GM12878 (cell line): Measurements from ENCODE around the gene KCNJ10. TPM values are rescaled to one million over a fixed set of nuclear protein-coding genes. Genes with fewer than 3 reads are reported as not detected.

Source experiments
- ATAC-seq: fragments of 200-7000 bp; cut with Tn5 transposase; 3 replicates; pipeline ENCODE4 v1.9.1; 2020; ENCODE audit warnings: mild to moderate bottlenecking, moderate library complexity
- BruUV-seq: library from RNA; stranded (reverse); fragments of 400-500 nt; replicated peaks from 2 replicates; lab custom pipeline; 2021; lab: Mats Ljungman, UMichigan
- CTCF ChIA-PET: fragments of 300-600 bp; sonication (Branson Sonifier 250); formaldehyde crosslinking; extraction: SDS; loops from one replicate; lab custom pipeline; 2021; ENCODE audit warnings: inconsistent platforms; lab: Yijun Ruan, JAX
- POLR2A ChIA-PET: fragments of 350-600 bp; formaldehyde crosslinking; extraction: SDS; loops from one replicate; lab custom pipeline; 2021; ENCODE audit warnings: inconsistent platforms; lab: Charles Lee
- RAD21 ChIA-PET: fragments of 300-600 bp; sonication (Branson Sonifier 250); formaldehyde crosslinking; loops from one replicate; lab custom pipeline; 2023; ENCODE audit warnings: antibody characterized with exemption; ENCODE audit not compliant: unreplicated experiment; lab: Charles Lee
- SMC1A ChIA-PET: fragments of 300-600 bp; sonication (Branson Sonifier 250); formaldehyde crosslinking; loops from one replicate; lab custom pipeline; 2023; ENCODE audit not compliant: unreplicated experiment, uncharacterized antibody; lab: Charles Lee
- DNase-seq: peaks from one replicate; pipeline ENCODE4 v3.0.0-alpha.2; 2011; ENCODE audit warnings: low read depth, low spot score
- FAIRE-seq: peaks from 3 replicates; lab custom pipeline; 2011; peaks lifted over from hg19 to GRCh38; lab: Jason Lieb, UNC
- H2AFZ ChIP-seq: 2 replicates; pipeline ENCODE4 v1.6.0; 2011; ENCODE audit warnings: low read depth, low read length, control low read depth; ENCODE audit not compliant: control insufficient read depth
- H3K27ac ChIP-seq: 2 replicates; pipeline ENCODE4 v1.5.1; 2011; ENCODE audit warnings: control low read depth; ENCODE audit not compliant: control insufficient read depth, insufficient read depth
- H3K27me3 ChIP-seq, 2 experiments: replicated peaks in 1 of 2; 2 replicates each; pipeline versions ENCODE4 v1.6.0 to v1.6.1; 2011; ENCODE audit warnings: low read length in 1 of 2; ENCODE audit not compliant: control insufficient read depth in 2 of 2, insufficient read depth in 2 of 2
- H3K36me3 ChIP-seq, 2 experiments: 2 replicates each; pipeline ENCODE4 v1.5.1; 2011; ENCODE audit warnings: low read length in 1 of 2; ENCODE audit not compliant: control insufficient read depth in 2 of 2, insufficient read depth in 2 of 2
- H3K4me1 ChIP-seq: 2 replicates; pipeline ENCODE4 v1.6.1; 2011; ENCODE audit warnings: mild to moderate bottlenecking, low read length, moderate library complexity, mixed read lengths; ENCODE audit not compliant: control insufficient read depth, insufficient read depth
- H3K4me2 ChIP-seq: 2 replicates; pipeline ENCODE4 v1.6.0; 2011; ENCODE audit warnings: control low read depth; ENCODE audit not compliant: control insufficient read depth, insufficient read depth
- H3K4me3 ChIP-seq: fragments of 200-600 bp; sonication (generic); 2 replicates; pipeline ENCODE4 v1.5.1; 2016
- H3K79me2 ChIP-seq: 2 replicates; pipeline ENCODE4 v1.6.0; 2011; ENCODE audit warnings: low read length; ENCODE audit not compliant: control insufficient read depth, insufficient read depth
- H3K9ac ChIP-seq: 2 replicates; pipeline ENCODE4 v1.8.0; 2011; ENCODE audit warnings: low read length, control low read depth, mixed read lengths; ENCODE audit not compliant: control insufficient read depth, insufficient read depth
- H3K9me3 ChIP-seq: replicated peaks from 3 replicates; pipeline ENCODE4 v1.5.1; 2011; ENCODE audit warnings: mild to moderate bottlenecking, low read length; ENCODE audit not compliant: control insufficient read depth, insufficient read depth
- H4K20me1 ChIP-seq: 2 replicates; pipeline ENCODE4 v1.6.0; 2011; ENCODE audit not compliant: control insufficient read depth, insufficient read depth
- EZH2 ChIP-seq: IDR thresholded peaks from 2 replicates; pipeline ENCODE4 v1.6.1; 2012; ENCODE audit warnings: low read depth, mild to moderate bottlenecking, control low read depth, inconsistent platforms, low read length, borderline replicate concordance; ENCODE audit not compliant: control insufficient read depth
- NFIC ChIP-seq: IDR thresholded peaks from 2 replicates; pipeline ENCODE4 v1.6.1; 2012; ENCODE audit warnings: low read depth, mild to moderate bottlenecking, inconsistent platforms, low read length, moderate library complexity
- POLR2A ChIP-seq: IDR thresholded peaks from 2 replicates; pipeline ENCODE4 v1.6.1; 2011; ENCODE audit warnings: low read depth, mild to moderate bottlenecking, low read length
- RCOR1 ChIP-seq: conservative IDR thresholded peaks from 2 replicates; pipeline ENCODE4 v1.6.1; 2012; ENCODE audit warnings: low read depth, low read length, improper control_type of control experiment
- ZNF24 ChIP-seq: fragments of 450-650 bp; IDR thresholded peaks from 2 replicates; pipeline ENCODE4 v1.6.1; 2017; ENCODE audit warnings: antibody characterized with exemption, mild to moderate bottlenecking
- WGBS: methylation state at CpG from one replicate; pipeline ENCODE4 v1.1.6; 2016; ENCODE audit warnings: low lambda C conversion rate; ENCODE audit not compliant: insufficient replicate concordance, insufficient coverage; ENCODE audit errors: missing lambda C conversion rate; 5-methylcytosine and 5-hydroxymethylcytosine counted together
- in situ Hi-C: fragments of 300-500 bp; cut with MboI; formaldehyde crosslinking; loops from 9 replicates; pipeline ENCODE4 v1.14.3; 2018; ENCODE audit warnings: mixed read lengths
- intact Hi-C: fragments of 100-400 bp; cut with micrococcal nuclease; formaldehyde crosslinking; loops from one replicate; pipeline ENCODE4 v1.14.2; 2022; ENCODE audit not compliant: unreplicated experiment
- polyA plus RNA-seq, 11 experiments: library from polyadenylated mRNA; depleted of rRNA in 4 of 11; unstranded in 6 of 11; stranded (reverse) in 5 of 11; fragments of >200 nt; fragmentation: Nextera tagmentation in 4 of 11; fragmentation: Illumina TruSeq in 1 of 11; extraction: Ambion mirVana in 4 of 11; extraction: Trizol in 1 of 11; gene quantifications; 1 replicate in 1 of 11; 2 replicates in 10 of 11; pipeline versions ENCODE4 v1.2.1 to v1.2.3, GENCODE V29; 2011 to 2016; ENCODE audit warnings: inconsistent platforms in 2 of 11, missing spikeins in 2 of 11, low read depth in 1 of 11
- total RNA-seq, 4 experiments: library from RNA; depleted of rRNA in 3 of 4; stranded (reverse); fragments of >200 nt in 3 of 4; fragmentation: Illumina TruSeq in 1 of 4; extraction: Trizol in 1 of 4; gene quantifications; 2 replicates each; pipeline versions ENCODE4 v1.2.1 to v1.2.3, GENCODE V29; 2013 to 2021
- TF ChIP-seq, protein P1 (sequence below): fragments of 450-650 bp; IDR thresholded peaks from 2 replicates; pipeline ENCODE4 v1.6.1; 2017; ENCODE audit warnings: mild to moderate bottlenecking

The KCNJ10 gene
- total and polyA plus RNA-seq, 10 of the 15 experiments (the other 5 are each of a cell fraction or from before 2014, with no cell fraction given): 0.01 to 0.29 (median 0.09) TPM; not detected in 2

DNA sequence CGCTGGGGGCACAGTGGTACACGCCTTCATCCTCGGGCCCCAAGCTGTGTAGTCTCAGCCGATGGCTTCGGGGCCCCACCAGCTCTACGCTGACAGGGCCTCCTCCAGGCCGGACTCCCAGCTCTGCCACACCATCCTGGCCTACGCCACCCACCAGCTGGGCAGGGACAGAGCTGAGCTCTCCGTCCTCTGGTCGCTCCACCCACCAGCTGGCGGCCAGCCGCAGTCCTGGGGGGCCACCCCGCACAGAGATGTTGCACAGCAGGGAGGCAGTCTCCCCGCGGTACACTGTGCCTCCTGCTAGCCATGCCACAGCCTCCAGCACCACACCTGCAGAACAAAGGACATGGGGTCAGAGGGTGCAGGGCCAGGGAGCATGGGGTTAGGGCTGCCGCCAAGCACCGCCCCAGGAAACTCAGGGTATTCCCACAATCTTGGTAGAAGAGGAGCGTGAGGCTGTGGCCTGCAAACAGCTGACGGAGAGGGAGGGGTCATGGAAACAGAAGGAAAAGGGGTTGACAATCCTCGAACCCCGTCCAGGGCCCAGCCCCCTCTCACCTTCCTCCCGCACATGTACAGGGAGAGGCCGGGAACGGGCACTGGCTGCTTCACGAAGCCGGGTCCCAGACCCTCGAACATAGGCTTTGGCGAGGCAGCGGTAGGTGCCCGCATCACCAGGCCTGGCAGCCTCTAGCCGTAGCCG, 22.6 kb upstream of the KCNJ10 start:
- SMC1A ChIA-PET: no interaction called here
- ATAC-seq (no peak), FAIRE-seq (no peak)
- peaks cover 2% of the 10 kb centered on the region; the same call in 1 of the 2 replicates for H3K79me2 ChIP-seq
- no peak overlapping the region for H2AFZ ChIP-seq
- 90% methylated on average over 29 of the region's 32 CpGs for WGBS
- no peak overlapping the region for H3K9ac ChIP-seq
- POLR2A ChIA-PET: no interaction called here
- H3K27me3 ChIP-seq: no peaks in the 10 kb centered on the region
- no TSS peak for BruUV-seq
- H3K27ac ChIP-seq: no peak overlapping the region
- no peaks in the 10 kb centered on the region for H3K9me3 ChIP-seq
- TF ChIP-seq RCOR1: no peak
- peak; percentile 22; the same call in 1 of the 2 replicates for TF ChIP-seq POLR2A
- no peak for TF ChIP-seq ZNF24
- TF ChIP-seq, protein P1, sequence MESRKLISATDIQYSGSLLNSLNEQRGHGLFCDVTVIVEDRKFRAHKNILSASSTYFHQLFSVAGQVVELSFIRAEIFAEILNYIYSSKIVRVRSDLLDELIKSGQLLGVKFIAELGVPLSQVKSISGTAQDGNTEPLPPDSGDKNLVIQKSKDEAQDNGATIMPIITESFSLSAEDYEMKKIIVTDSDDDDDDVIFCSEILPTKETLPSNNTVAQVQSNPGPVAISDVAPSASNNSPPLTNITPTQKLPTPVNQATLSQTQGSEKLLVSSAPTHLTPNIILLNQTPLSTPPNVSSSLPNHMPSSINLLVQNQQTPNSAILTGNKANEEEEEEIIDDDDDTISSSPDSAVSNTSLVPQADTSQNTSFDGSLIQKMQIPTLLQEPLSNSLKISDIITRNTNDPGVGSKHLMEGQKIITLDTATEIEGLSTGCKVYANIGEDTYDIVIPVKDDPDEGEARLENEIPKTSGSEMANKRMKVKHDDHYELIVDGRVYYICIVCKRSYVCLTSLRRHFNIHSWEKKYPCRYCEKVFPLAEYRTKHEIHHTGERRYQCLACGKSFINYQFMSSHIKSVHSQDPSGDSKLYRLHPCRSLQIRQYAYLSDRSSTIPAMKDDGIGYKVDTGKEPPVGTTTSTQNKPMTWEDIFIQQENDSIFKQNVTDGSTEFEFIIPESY: no peak
- no peak for TF ChIP-seq NFIC
- TF ChIP-seq EZH2: no peak
- TF ChIP-seq, all 136 proteins: peak for 1
- in situ Hi-C loops: no loop called here
- Histone ChIP-seq H3K4me2 (no peak overlapping the region), H3K4me3 (no peak overlapping the region), H4K20me1 (no peaks in the 10 kb centered on the region; the same call in 1 of the 2 replicates), H3K36me3 (peaks cover 0 to 2% of the 10 kb centered on the region in 2 experiments; a peak in 2 of 4 replicates), H3K4me1 (peaks cover 14% of the 10 kb centered on the region)
- intact Hi-C loops: no loop called here
- ChIA-PET RAD21 (no interaction called here), CTCF (interaction anchor here (30.2 kb wide), 1 partner anchor 33 kb away, joined by 1035 read pairs; the partner anchor contains the start of genes KCNJ10 and KCNJ9)
- DNase-seq: no peak
